ENCODE data around the gene RPL10.

RPL10 gene

GRCh38 chrX:154374313-154375155, 23.6 kb upstream of the RPL10 start, which contains the start of gene FLNA:
Gene FLNA, minus strand, starts transcription at chrX:154374634. Its CDS starts 3,389 bp downstream, at chrX:154371245.
- TF ChIP-seq, protein P1, sequence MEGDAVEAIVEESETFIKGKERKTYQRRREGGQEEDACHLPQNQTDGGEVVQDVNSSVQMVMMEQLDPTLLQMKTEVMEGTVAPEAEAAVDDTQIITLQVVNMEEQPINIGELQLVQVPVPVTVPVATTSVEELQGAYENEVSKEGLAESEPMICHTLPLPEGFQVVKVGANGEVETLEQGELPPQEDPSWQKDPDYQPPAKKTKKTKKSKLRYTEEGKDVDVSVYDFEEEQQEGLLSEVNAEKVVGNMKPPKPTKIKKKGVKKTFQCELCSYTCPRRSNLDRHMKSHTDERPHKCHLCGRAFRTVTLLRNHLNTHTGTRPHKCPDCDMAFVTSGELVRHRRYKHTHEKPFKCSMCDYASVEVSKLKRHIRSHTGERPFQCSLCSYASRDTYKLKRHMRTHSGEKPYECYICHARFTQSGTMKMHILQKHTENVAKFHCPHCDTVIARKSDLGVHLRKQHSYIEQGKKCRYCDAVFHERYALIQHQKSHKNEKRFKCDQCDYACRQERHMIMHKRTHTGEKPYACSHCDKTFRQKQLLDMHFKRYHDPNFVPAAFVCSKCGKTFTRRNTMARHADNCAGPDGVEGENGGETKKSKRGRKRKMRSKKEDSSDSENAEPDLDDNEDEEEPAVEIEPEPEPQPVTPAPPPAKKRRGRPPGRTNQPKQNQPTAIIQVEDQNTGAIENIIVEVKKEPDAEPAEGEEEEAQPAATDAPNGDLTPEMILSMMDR (IDR thresholded peaks at IDR 0.05; ENCODE audit: extremely low read depth, missing control alignments): peak; percentile 29
- peak; percentile 47 for DNase-seq (ENCODE audit: low spot score)

- DNase-seq (ENCODE audit: low spot score): no peak
- TF ChIP-seq, protein P1 (IDR thresholded peaks at IDR 0.05; ENCODE audit: extremely low read depth, missing control alignments): no peak
Measured at GRCh38 chrX:154375156-154375504, 23.0 kb upstream of the RPL10 start.

GRCh38 chrX:154376774-154377173, 21.4 kb upstream of the RPL10 start:
- TF ChIP-seq, protein P1 (IDR thresholded peaks at IDR 0.05; ENCODE audit: extremely low read depth, missing control alignments): no peak
- no peak for DNase-seq (ENCODE audit: low spot score)

DNA sequence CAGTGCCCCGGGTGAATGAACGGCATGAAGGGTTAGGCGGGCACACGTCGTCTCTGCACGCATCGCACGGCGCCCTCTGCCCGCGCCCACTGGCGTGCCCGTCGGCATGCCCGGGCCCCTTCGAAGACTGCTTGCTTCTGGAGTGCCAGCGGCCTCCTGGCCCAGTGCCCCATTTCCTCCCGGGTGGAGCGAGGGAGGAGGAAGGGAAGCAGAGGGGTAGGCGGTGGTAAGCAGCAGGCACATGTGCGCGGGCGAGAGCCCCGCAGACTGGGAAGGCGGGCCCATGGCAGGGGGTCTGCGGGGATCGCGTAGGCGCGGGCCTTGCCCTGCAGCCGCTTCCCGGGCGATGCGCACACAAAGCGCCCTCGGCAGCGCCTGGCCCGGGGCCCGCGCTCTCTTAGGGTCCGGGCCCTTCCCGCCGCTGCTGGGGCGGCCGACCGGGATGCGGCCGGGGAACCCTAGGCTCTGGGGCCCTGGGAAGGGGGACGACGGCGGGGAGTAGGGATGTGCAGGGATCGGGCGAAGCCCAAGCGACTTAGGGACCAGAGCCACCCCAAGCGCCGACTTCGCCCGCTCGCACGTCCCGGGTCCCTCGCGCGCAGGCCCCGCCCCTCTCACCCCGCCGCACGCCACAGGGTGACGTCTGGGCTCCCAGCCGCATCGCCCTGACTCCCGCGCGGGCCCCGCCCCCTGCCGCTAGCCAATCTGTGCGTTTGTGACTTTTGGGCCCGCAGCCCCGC, 19.9 kb upstream of the RPL10 start:
- peak; percentile 89 for DNase-seq (ENCODE audit: low spot score)
- TF ChIP-seq, protein P1 (IDR thresholded peaks at IDR 0.05; ENCODE audit: extremely low read depth, missing control alignments): no peak

DNA sequence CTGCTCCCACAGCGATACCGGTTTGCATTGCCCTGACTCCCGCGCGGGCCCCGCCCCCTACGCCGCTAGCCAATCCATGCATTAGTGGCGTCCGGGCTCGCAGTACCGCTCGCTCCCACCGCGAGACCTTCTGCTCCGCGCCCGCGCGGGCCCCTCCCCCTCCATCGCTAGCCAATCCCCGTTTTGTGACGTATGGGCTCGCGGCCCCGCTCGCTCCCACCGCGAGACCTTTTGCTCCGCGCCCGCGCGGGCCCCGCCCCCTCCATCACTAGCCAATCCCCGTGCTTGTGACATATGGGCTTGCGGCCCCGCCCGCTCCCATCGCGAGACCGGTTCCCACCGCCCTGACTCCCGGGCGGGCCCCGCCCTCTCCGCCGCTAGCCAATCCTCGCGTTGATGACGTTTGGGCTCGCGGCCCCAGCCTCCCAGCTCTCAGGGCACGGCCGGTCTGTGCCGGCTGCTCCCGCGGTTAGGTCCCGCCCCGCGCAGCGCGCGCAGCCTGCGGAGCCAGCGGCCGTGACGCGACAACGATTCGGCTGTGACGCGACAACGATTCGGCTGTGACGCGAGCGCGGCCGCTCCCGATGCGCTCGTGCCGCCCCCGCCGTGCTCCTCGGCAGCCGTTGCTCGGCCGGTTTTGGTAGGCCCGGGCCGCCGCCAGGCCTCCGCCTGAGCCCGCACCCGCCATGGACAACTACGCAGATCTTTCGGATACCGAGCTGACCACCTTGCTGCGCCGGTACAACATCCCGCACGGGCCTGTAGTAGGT, 19.2 kb upstream of the RPL10 start, which contains the start of gene EMD:
Gene EMD, plus strand, starts transcription at position 497 of the 770 bp plus-strand sequence. Its CDS starts 190 bp downstream, at position 687.
- DNase-seq (ENCODE audit: low spot score): peak; percentile 92
- TF ChIP-seq, protein P1 (IDR thresholded peaks at IDR 0.05; ENCODE audit: extremely low read depth, missing control alignments): no peak

- TF ChIP-seq, protein P1 (IDR thresholded peaks at IDR 0.05; ENCODE audit: extremely low read depth, missing control alignments): no peak
- no peak for DNase-seq (ENCODE audit: low spot score)
Measured at GRCh38 chrX:154379569-154379951, 18.6 kb upstream of the RPL10 start.
